GM11168 (cell line): Measurements from ENCODE around the gene PTBP3.
"Not testable (repeated sequence)": the region's sequence is repeated elsewhere in the genome, so short reads cannot be mapped to it uniquely, and the experiment has no call there.

ENCODE experiments used
- in situ Hi-C: fragments of 300-500 bp; cut with MboI; formaldehyde crosslinking; loops from one replicate; pipeline ENCODE4 v1.12.0; 2022; ENCODE audit warnings: low sequenced_read_pairs; ENCODE audit not compliant: unreplicated experiment

The PTBP3 gene

DNA sequence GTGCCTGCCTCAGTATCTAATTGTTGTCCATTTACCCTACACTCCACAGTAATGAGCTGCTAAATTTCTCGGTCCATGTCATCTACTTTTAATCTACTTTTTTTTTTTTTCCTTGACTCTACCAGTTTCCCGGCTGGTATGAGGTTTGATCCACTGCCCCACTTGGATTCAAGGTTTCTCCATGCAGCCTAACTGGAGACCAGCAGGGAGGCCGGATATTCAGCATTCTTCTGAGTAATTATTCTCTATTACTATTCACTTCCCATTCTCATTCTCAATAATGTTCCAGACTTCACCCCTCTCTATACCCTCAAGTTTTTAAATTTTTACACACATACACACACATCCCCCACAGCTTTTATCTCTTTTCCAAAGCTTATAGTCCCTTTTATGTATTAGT, 107.3 kb downstream of the PTBP3 start:
- in situ Hi-C loops, result no loop called here

DNA sequence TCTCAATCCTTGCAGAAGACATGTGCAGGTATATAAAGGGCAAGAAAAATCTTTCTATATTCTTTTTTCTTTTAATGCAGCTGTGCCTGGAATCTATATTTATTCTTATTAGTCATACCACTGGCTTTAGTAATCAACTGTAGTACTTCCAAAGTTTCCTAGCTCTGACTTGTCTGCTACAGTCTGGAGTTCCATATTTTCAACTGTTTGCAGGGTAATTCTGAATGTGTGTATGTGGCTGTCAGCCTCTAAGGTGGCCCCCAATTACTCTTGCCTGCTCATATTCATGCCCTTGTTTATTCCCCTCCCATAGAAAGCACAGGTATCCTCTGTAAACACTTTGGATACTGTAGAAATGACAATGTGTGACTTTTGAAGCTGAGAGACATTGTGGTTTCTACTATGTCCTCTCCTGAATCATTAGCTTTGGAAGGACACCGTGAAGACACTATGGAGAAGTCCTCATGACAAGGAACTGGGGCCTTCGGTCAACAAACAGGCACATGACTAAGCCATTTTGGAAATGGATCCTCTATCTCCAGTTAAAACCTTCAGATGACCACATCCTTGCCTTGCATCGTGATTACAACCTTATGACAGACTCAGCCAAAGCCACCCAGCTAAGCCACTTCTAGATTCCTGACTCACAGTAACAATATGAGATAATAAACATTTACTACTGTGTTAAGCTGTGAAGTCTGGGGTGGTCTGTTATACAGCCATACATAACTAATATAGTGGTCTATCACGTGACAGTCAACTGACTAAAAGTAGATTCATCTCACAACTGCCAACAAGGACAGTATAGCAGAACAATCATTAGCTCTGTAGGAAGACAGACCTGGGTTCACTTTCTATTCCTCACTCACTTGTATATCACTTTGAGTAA, 108.8 kb downstream of the PTBP3 start:
- in situ Hi-C loops, result no loop called here

DNA sequence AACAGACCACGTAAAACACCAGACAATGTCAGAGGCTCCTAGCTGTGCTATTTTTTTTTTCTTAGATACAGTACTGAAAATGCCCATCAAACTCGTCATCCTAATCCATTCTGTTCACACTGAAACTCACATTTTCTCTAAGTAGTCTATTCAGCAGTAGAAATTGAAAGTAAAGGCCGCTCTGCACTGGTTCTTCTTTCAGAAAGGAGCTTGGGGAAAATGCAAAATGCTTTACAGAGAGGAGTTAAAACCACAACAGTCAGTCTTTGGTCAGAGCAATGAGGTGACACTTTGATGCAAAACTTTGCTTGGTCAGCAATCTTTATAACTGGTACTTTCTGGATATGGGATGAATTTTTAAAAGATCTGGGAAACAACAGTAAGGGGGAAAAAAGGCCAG, 114.5 kb downstream of the PTBP3 start:
- in situ Hi-C loops, result no loop called here

DNA sequence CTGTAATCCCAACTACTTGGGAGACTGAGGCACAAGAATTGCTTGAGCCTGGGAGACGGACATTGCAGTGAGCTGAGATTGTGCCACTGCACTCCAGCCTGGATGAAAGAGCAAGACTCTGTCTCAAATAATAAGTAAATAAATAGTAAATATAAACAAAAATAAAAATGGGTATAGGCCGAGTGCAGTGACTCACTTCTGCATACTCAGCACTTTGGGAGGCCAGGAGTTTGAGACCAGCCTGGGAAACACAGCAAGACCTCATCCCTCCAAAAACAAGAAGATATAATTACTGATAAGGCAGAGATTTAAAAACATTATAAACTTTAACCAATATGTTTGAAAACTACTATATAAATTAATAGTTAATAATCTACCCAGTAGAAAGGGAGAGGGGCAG, 120.5 kb downstream of the PTBP3 start:
- in situ Hi-C loops, result no loop called here

DNA sequence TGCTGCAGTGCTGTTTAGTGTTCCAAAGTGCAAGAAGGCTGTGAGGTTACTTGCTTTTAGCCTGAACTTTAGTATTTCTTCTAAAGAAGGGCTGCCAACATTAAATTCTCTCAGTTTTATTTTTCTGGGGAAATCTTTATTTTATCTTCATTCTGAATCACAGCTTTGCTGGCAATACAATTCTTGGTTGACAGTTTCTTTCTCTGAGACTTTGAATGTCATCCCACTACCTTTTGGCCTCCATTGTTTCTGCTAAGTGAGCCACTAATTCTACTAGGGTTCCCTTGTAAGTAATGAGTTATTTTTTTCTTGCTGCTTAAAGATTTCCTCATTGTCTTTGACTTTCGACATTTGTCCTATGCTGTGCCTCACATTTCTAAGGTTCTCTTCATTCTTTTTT, 126.0 kb downstream of the PTBP3 start:
- in situ Hi-C loops, result no loop called here

DNA sequence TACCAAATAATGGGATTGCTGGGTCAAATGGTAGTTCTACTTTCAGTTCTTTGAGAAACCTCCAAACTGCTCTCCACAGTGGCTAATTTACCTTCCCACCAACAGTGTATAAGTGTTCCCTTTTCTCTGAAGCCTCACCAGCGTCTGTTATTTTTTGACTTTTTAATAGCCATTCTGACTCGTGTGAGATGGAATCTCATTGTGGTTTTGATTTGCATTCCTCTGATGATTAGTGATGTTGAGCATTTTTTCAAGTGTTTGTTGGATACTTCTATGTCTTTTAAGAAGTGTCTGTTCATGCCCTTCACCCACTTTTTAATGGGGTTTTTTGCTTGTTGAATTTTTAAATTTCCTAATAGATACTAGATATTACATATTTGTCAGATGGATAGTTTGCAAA, 129.9 kb downstream of the PTBP3 start:
- in situ Hi-C loops, result no loop called here

DNA sequence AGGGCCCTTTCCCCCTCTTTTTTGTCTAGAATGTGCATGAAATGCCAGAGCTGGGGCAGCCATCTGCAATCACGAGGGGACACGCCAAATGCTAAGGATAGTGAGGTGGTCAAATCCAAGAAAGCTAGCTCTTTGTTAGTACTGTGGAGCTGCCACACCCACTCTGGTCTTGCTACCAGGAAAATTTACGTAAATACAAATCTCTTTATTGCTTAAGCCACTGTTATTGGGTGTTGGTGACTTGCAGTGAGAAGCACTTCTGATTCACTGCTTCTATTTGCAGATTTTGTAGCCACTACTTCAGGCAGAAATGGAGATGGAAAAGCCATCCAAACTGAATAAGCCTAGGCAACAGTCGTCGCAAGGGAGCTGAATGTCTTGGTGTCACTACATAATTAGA, 132.7 kb downstream of the PTBP3 start:
- in situ Hi-C loops, result no loop called here

DNA sequence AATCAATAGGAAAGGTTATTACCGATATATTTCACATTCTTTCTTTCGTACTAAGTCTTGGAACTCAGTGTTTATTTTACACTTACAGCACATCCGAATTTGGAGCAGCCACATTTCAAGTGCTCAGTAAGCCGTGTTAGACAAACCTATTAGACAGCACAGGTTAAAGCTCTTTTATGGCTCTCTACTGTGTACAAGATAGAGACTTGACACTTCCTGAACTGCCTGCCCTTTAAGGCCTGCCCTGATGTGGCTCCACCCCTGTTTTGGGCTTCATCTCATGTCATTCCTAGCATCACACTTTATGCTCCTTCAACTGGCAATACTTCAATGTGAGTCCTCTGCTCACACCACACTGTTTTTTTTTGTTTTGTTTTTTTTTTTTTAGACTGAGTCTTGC, 134.8 kb downstream of the PTBP3 start:
- in situ Hi-C loops, result no loop called here

DNA sequence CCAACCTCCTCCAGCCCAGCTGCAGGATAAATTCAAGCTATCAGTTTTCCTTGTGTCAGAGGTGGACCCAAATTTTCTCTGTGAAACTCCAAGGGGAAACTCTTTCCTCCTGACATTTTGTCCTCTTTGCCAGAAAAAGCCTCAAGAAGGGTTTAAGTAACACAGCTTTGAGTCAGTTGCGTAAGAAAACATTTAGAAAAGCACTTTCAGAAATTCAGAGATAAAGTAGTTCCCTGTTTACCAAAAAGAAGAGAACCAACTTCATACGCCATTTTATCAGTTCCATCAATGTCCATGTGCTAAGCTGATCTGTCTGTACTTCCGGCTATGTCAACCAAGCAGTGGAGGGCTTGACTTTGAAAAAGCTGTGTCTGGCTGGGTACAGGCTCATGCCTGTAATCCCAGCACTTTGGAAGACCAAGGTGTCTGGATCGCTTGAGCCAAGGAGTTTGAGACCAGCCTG, 138.4 kb downstream of the PTBP3 start:
- in situ Hi-C loops, result no loop called here

DNA sequence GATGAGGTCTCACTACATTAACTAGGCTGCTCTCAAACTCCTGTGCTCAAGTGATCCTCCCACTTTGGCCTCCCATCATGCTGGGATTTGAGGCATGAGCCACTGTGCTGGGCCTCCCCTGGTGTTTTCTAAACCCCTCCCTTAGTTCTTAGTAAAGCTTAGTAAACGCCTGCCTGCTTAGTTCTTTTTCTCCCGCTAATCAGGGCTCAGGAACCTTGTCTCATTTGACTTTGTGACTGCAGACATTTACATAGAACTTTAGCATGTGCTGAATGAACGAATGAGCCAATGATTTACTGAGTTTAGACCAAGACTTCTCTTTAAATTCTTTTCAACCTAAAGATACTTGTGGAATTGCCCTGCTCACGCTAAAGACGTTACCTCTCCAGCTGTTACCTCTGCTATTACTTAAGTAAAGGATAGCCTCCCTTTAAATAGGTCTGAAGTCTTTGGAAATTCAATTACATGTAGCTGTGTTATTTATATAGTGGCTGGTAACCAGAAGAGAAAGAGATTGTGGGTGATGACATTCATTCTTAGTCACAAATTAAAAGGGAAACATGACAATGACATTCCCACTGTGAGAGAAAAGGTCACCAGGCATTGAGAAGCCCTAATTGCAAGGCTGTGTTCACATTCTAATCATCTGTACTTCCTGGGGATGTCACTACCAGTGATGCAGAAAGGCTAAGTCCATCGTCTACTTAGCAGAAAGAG, 139.7 kb downstream of the PTBP3 start:
- in situ Hi-C loops, result no loop called here

DNA sequence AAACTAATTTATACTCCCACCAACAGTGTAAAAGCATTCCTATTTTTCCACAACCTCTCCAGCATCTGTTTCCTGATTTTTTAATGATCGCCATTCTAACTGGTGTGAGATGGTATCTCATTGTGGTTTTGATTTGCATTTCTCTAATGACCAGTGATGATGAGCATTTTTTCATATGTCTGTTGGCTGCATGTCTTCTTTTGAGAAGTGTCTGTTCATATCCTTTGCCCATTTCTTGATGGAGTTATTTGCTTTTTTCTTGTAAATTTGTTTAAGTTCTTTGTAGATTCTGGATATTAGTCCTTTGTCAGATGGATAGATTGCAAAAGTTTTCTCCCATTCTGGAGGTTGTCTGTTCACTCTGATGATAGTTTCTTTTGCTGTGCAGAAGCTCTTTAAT, 143.1 kb downstream of the PTBP3 start:
- in situ Hi-C loops, result not testable (repeated sequence)

DNA sequence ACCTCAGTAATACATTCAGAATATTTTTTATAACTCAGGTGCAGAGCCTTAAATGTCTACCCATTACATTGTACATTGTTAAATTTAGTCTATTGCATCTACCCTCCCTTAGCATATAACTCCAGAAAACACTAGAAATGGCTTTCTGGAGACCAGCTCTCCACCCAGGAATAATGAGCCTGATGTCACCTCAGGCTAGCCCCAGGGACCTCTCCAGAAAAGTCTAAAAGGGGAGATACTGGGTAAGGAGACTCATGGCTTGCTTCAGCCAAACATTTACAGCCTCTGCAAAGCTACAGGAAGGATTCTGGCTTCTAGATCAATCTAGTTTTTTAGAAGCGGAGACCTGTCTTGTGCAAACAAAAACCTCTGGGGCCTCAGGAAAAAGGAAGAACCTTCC, 144.5 kb downstream of the PTBP3 start:
- in situ Hi-C loops, result no loop called here

DNA sequence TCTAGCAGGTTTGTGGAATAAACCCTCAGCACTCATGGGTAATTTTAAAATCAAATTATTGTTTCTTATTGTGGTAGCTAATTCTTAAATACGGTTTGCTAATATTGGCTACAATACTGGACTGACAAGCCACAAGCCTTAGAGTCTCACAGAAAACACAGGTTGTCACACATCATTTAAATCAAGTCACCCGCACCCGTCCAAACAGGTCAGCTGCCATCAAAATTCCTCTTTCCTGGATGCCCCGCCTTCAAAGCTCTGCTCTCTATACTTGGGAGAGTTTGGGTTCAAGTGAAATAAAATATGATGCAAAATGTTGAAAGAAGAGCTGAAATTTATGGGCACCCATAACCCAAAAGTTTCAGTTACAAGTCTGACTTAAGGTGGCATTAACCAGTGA, 146.0 kb downstream of the PTBP3 start:
- in situ Hi-C loops, result no loop called here

DNA sequence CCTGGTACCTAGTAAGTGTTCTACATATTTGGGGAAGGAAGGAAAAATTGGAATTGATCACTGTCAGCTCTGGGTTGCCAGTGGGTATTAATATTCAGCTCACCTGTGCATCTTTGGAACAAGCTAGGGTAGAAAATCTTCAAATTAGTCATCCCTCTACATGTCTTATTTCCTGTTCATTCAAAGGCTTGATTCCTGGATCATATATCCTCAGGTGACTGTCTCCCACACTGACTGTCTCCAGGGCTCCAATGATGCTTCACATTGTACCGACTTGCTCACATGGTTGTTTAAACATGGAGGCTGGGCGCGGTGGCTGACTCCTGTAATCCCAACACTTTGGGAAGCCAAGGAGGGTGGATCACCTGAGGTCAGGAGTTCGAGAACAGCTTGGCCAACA, 146.7 kb downstream of the PTBP3 start:
- in situ Hi-C loops, result no loop called here

DNA sequence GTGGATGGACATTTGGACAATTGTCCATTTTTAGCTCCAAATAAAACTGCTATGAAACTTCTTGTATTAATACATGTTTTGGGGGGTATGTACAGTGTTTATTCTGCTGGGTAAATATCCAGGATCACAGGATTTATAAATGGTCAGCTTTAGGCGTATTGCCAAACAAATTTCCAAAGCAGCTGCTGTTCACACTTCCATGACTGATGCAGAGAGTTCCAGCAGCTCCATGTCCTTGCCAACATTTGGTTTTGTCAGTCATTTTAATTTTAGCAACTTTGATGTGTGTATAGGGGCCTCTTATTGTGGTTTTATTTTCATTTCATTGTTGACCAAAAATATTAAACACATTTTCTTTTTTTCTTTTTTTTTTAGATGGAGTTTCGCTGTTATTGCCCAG, 148.5 kb downstream of the PTBP3 start:
- in situ Hi-C loops, result no loop called here

DNA sequence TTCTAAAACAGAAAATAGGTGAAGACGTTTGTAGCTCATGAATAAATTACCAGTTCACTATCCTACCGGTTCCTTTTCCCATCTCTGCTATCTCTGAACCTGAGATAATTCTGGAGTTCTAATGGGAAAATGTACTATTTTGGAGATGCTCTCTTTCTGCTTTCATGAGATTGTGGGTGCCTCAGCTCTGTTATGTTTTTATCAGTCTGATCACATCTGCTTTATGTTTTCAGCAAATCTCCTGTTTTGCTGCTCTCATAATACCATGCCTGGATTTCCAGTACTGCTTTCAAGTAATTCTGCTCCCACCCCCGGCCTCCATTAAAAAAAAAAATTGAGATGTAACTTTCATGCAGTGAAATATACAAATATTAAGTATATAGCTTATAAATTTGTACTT, 149.2 kb downstream of the PTBP3 start:
- in situ Hi-C loops, result no loop called here

DNA sequence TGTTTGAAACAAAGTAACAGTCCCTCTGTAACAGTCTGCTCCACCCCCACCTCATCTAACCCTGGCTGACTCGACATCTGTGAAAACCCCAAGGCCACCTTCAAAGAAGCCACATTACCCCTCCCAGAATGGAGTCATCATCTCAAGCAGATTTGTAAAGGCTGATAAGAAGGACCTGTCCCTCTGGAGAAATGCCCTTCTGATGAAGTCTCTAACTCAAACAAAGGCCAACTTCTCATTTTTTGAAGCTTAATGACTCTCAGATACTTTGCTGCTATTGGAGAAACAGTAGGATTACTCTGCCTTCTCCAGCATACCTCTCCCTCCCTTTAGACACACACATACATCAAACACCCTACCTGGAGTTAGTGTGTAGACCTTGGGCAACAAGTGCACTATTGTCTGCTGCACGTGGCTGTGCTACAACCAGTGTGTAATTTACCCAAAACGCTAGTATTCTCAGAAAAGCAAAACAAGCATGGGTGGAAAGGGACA, 153.0 kb downstream of the PTBP3 start:
- in situ Hi-C loops, result no loop called here

DNA sequence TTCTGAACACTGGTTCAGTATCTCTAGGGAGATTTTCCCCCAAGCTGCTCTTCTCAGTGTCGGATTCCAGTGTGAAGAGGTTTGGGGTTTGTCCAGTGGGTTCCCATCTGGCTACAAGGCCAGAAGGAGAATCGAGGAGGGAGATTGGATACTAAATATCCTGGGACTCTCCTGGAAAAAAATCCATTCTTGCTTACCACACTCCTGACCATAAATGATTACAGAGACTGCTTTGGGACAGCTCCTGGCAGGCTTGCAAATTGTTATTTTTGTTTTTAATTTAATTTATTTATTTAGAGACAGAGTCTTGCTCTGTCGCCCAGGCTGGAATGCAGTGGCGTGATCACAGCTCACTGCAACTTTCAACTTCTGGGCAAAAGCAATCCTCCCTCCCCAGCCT, 153.6 kb downstream of the PTBP3 start:
- in situ Hi-C loops, result no loop called here

DNA sequence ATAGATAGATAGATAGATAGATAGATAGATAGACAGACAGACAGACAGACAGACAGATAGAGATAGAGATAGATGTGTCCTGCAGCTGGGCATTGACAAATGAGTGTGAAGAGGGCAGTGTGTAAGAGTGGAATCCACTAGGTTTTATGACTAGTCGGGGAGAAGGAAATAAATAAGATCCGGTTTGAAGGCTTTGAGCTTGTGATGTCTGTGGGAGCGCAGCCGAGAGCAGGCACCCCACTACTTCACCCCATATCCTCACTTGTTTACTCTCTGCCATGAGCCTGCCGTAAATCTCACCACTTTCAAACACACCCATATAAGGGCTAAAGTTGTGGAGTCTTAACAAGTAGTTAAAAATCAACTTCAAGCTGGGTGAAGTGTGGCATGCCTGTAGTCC, 156.9 kb downstream of the PTBP3 start:
- in situ Hi-C loops, result no loop called here

DNA sequence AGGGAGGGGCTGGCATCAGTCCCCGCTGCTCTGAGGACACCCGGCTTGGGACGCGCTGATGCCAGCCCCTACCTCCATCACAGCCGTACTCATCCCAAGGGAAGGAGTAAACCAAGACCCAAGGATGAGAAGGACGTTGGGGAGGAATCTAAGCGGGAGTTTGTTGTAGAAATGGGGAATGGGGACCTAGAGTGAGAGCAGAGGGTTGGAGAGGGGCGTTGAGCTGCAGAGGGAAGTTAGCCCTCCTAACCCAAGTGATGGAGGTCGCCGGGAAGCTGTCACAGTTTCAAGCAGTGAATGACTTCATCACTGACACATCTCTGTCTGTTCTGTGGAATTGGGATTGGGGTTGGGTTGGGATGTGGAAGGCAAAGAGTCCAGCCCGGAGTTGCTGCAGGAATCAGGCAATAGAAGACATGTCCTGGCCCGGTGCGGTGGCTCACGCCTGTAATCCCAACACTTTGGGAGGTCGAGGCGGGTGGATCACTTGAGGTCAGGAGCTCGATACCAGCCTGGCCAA, 157.6 kb downstream of the PTBP3 start:
- in situ Hi-C loops, result no loop called here
